SK-N-SH (cell line): ENCODE data around the gene DLX1. TPM values are rescaled to one million over a fixed set of nuclear protein-coding genes. Genes with fewer than 3 reads are reported as not detected.

Experiments
- CTCF ChIA-PET: fragments of 300-600, 350-600 bp; formaldehyde crosslinking; extraction: SDS; loops from one replicate; lab custom pipeline; 2021; lab: Yijun Ruan, JAX
- POLR2A ChIA-PET: fragments of 350-600 bp; sonication (Branson Sonifier 250); formaldehyde crosslinking; extraction: SDS; loops from one replicate; lab custom pipeline; 2020; ENCODE audit warnings: antibody characterized with exemption, inconsistent platforms; lab: Yijun Ruan, JAX
- DNase-seq: peaks from one replicate; pipeline ENCODE4 v3.0.0; 2012
- H2AFZ ChIP-seq: fragments of 200-600 bp; sonication (generic); 2 replicates; pipeline ENCODE4 v1.8.1; 2016; ENCODE audit warnings: antibody characterized with exemption, mild to moderate bottlenecking, low read depth
- H3F3A ChIP-seq: fragments of 200-600 bp; sonication (generic); replicated peaks from 2 replicates; pipeline ENCODE3; 2016; ENCODE audit warnings: antibody characterized with exemption, mild to moderate bottlenecking; ENCODE audit not compliant: insufficient read depth
- H3K27ac ChIP-seq, 2 experiments: fragments of 200-500 bp in 1 of 2; fragments of 200-600 bp in 1 of 2; sonication (Bioruptor generic) in 1 of 2; sonication (generic), shearing (Covaris generic) in 1 of 2; 2 replicates each; pipeline versions ENCODE4 v1.5.1 to v1.6.1; 2014 to 2016; ENCODE audit warnings: low read depth in 2 of 2, inconsistent platforms in 1 of 2, low read length in 1 of 2, mild to moderate bottlenecking in 1 of 2, mixed read lengths in 1 of 2
- H3K27me3 ChIP-seq: fragments of 200-600 bp; sonication (generic), shearing (Covaris generic); 2 replicates; pipeline ENCODE4 v1.6.1; 2016; ENCODE audit warnings: mixed run types; ENCODE audit not compliant: insufficient read depth
- H3K36me3 ChIP-seq, 2 experiments: fragments of 200-500 bp in 1 of 2; fragments of 200-600 bp in 1 of 2; sonication (Bioruptor generic) in 1 of 2; sonication (generic) in 1 of 2; replicated peaks in 1 of 2; 2 replicates each; pipeline versions ENCODE3 to v1.5.1; 2014 to 2016; ENCODE audit warnings: low read length in 1 of 2, mild to moderate bottlenecking in 1 of 2; ENCODE audit not compliant: insufficient read depth in 2 of 2, control insufficient read depth in 1 of 2
- H3K4me1 ChIP-seq, 2 experiments: fragments of 200-500 bp in 1 of 2; fragments of 200-600 bp in 1 of 2; sonication (Bioruptor generic) in 1 of 2; sonication (generic), shearing (Covaris generic) in 1 of 2; 2 replicates each; pipeline versions ENCODE4 v1.5.1 to v1.6.1; 2014 to 2016; ENCODE audit warnings: low read depth in 1 of 2, low read length in 1 of 2, mixed run types in 1 of 2; ENCODE audit not compliant: insufficient read depth in 2 of 2, control insufficient read depth in 1 of 2
- H3K4me2 ChIP-seq: fragments of 200-600 bp; sonication (generic), shearing (Covaris generic); 2 replicates; pipeline ENCODE4 v1.6.1; 2017; ENCODE audit warnings: mixed run types
- H3K4me3 ChIP-seq, 2 experiments: fragments of 200-500 bp in 1 of 2; fragments of 200-600 bp in 1 of 2; sonication (Bioruptor generic) in 1 of 2; sonication (generic), shearing (Covaris generic) in 1 of 2; 2 replicates each; pipeline versions ENCODE4 v1.5.1 to v1.8.1; 2014 to 2016; ENCODE audit warnings: low read depth in 2 of 2, inconsistent platforms in 1 of 2, low read length in 1 of 2, mild to moderate bottlenecking in 1 of 2, mixed read lengths in 1 of 2, moderate library complexity in 1 of 2
- H3K79me2 ChIP-seq: fragments of 200-600 bp; sonication (generic); 2 replicates; pipeline ENCODE4 v1.8.1; 2017; ENCODE audit warnings: mild to moderate bottlenecking; ENCODE audit not compliant: insufficient read depth
- H3K9ac ChIP-seq: fragments of 200-600 bp; sonication (generic); 2 replicates; pipeline ENCODE4 v1.6.1; 2017; ENCODE audit warnings: mixed run types
- H3K9me2 ChIP-seq: fragments of 200-600 bp; sonication (generic); 2 replicates; pipeline ENCODE4 v1.6.1; 2017; ENCODE audit warnings: mixed run types
- H3K9me3 ChIP-seq: fragments of 200-600 bp; sonication (generic); 2 replicates; pipeline ENCODE4 v1.6.1; 2017; ENCODE audit warnings: mixed run types, mild to moderate bottlenecking, moderate library complexity
- H4K20me1 ChIP-seq: fragments of 200-600 bp; sonication (generic); 2 replicates; pipeline ENCODE4 v1.6.1; 2017; ENCODE audit warnings: mild to moderate bottlenecking, mixed run types; ENCODE audit not compliant: insufficient read depth
- ELF1 ChIP-seq: IDR thresholded peaks from 2 replicates; pipeline ENCODE4 v1.4.0; 2012
- EP300 ChIP-seq, 2 experiments: IDR thresholded peaks; 2 replicates each; pipeline versions ENCODE4 v1.4.0 to v1.6.1; 2012; ENCODE audit warnings: borderline replicate concordance in 1 of 2, low read depth in 1 of 2, low read length in 1 of 2
- FOXM1 ChIP-seq: IDR thresholded peaks from 2 replicates; pipeline ENCODE4 v1.4.0; 2012; ENCODE audit warnings: low read depth, mild to moderate bottlenecking
- GATA2 ChIP-seq: sonication (generic); formaldehyde crosslinking; IDR thresholded peaks from 2 replicates; pipeline ENCODE4 v1.5.0; 2020; ENCODE audit warnings: mild to moderate bottlenecking, missing genetic modification reagents
- JUND ChIP-seq: IDR thresholded peaks from 2 replicates; pipeline ENCODE4 v1.4.0; 2012
- NRF1 ChIP-seq: IDR thresholded peaks from 2 replicates; pipeline ENCODE4 v1.6.1; 2012; ENCODE audit warnings: low read depth, mild to moderate bottlenecking, low read length
- POLR2AphosphoS5 ChIP-seq: IDR thresholded peaks from 2 replicates; pipeline ENCODE4 v1.6.1; 2012; ENCODE audit warnings: low read depth, low read length
- RAD21 ChIP-seq: IDR thresholded peaks from 2 replicates; pipeline ENCODE4 v1.6.1; 2012; ENCODE audit warnings: mild to moderate bottlenecking, low read length
- RCOR1 ChIP-seq: fragments of 150-350 bp; IDR thresholded peaks from 2 replicates; pipeline ENCODE4 v1.6.1; 2017; ENCODE audit warnings: antibody characterized with exemption, low read length
- SIN3A ChIP-seq: IDR thresholded peaks from 2 replicates; pipeline ENCODE4 v1.6.1; 2012; ENCODE audit warnings: low read depth, mild to moderate bottlenecking, low read length, moderate library complexity, borderline replicate concordance
- SMC3 ChIP-seq: IDR thresholded peaks from 2 replicates; pipeline ENCODE4 v1.6.1; 2012; ENCODE audit warnings: low read depth, low read length, improper control_type of control experiment
- TCF12 ChIP-seq: IDR thresholded peaks from 2 replicates; pipeline ENCODE4 v1.4.0; 2012
- TEAD4 ChIP-seq: IDR thresholded peaks from 2 replicates; pipeline ENCODE4 v1.4.0; 2012; ENCODE audit warnings: mild to moderate bottlenecking, borderline replicate concordance; ENCODE audit not compliant: insufficient read depth
- WGBS: methylation state at CpG from one replicate; pipeline ENCODE4 v1.1.6; 2017; ENCODE audit warnings: low lambda C conversion rate; 5-methylcytosine and 5-hydroxymethylcytosine counted together
- polyA plus RNA-seq, 3 experiments: library from polyadenylated mRNA; depleted of rRNA; stranded (reverse); fragments of >200 nt; gene quantifications; 2 replicates each; pipeline ENCODE4 v1.2.3, GENCODE V29; 2012
- TF ChIP-seq, protein P1 (sequence below): fragments of 150-350 bp; IDR thresholded peaks from 2 replicates; pipeline ENCODE4 v1.6.1; 2017; ENCODE audit warnings: antibody characterized with exemption, low read length, low read depth, borderline replicate concordance
- TF ChIP-seq, protein P2 (sequence below): IDR thresholded peaks from 2 replicates; pipeline ENCODE4; 2012
- TF ChIP-seq, protein P3 (sequence below): fragments of 150-350 bp; IDR thresholded peaks from 2 replicates; pipeline ENCODE4 v1.6.1; 2016; ENCODE audit warnings: mild to moderate bottlenecking, low read depth, low read length
- TF ChIP-seq, protein P4 (sequence below): IDR thresholded peaks from 2 replicates; pipeline ENCODE4 v1.4.0; 2012; ENCODE audit warnings: low read depth, borderline replicate concordance
- TF ChIP-seq, protein P5 (sequence below): fragments of 200-600 bp; sonication (generic); IDR thresholded peaks from 2 replicates; pipeline ENCODE4 v1.6.1; 2017; ENCODE audit warnings: antibody characterized with exemption, mild to moderate bottlenecking, moderate library complexity
- TF ChIP-seq, protein P6 (sequence below): IDR thresholded peaks from 2 replicates; pipeline ENCODE4 v1.4.0; 2012; ENCODE audit warnings: low read depth

Gene DLX1
- polyA plus RNA-seq, 1 of the 3 experiments (the other 2 are of a cell fraction) = 0.07 TPM

DNA sequence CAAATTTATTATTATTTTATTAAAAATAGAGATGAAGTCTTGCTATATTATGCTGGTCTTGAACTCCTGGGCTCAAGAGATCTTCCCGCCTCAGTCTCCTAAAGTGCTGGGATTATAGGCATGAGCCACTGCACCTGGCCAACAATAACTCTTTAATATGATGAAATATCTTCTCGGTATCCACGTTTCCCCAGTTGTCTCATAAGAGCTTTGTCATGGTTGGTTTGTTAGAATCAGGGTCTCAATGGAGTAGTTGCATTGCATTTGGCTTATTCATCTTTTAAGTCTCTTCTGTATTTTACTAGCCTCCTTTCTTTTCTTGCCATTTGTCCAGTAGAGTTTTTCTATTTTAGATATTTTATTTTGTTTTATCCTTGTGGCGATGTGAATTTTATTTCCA lies 50.1 kb downstream of the DLX1 start:
- WGBS = 72% methylated on average over 4 of the region's 4 CpGs
- Histone ChIP-seq H2AFZ (no peak overlapping the region), H3K4me2 (no peak overlapping the region), H4K20me1 (no peaks in the 10 kb centered on the region), H3K9ac (no peak overlapping the region), H3K36me3 (no peaks in the 10 kb centered on the region), H3K79me2 (no peaks in the 10 kb centered on the region), H3K4me1 (no peaks in the 10 kb centered on the region), H3K27me3 (no peaks in the 10 kb centered on the region), H3K9me2 (no peaks in the 10 kb centered on the region), H3F3A (peaks cover 3% of the 10 kb centered on the region), H3K9me3 (peaks cover 4% of the 10 kb centered on the region; the same call in 1 of the 2 replicates), H3K27ac (no peak overlapping the region), H3K4me3 (no peak overlapping the region)
- DNase-seq = no peak
- CTCF ChIA-PET = interaction anchor here (0.8 to 2.1 kb wide), 5 partner anchors 8 to 349 kb away, joined by 3 to 9 read pairs (median 3); no protein-coding TSS in a partner anchor
- POLR2A ChIA-PET = no interaction called here
- no peak for TF ChIP-seq JUND
- TF ChIP-seq TEAD4 = no peak
- TF ChIP-seq TCF12 = no peak
- TF ChIP-seq, protein P1, sequence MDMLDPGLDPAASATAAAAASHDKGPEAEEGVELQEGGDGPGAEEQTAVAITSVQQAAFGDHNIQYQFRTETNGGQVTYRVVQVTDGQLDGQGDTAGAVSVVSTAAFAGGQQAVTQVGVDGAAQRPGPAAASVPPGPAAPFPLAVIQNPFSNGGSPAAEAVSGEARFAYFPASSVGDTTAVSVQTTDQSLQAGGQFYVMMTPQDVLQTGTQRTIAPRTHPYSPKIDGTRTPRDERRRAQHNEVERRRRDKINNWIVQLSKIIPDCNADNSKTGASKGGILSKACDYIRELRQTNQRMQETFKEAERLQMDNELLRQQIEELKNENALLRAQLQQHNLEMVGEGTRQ = no peak
- TF ChIP-seq POLR2AphosphoS5 = no peak
- no peak for TF ChIP-seq EP300 (IDR thresholded peaks at IDR 0.05; ENCODE audit: borderline replicate concordance in 1 of 2, low read depth in 1 of 2, low read length in 1 of 2)
- TF ChIP-seq SIN3A = no peak
- TF ChIP-seq, protein P2, sequence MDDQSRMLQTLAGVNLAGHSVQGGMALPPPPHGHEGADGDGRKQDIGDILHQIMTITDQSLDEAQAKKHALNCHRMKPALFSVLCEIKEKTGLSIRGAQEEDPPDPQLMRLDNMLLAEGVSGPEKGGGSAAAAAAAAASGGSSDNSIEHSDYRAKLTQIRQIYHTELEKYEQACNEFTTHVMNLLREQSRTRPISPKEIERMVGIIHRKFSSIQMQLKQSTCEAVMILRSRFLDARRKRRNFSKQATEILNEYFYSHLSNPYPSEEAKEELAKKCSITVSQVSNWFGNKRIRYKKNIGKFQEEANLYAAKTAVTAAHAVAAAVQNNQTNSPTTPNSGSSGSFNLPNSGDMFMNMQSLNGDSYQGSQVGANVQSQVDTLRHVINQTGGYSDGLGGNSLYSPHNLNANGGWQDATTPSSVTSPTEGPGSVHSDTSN = no peak
- no peak for TF ChIP-seq NRF1
- no peak for TF ChIP-seq ELF1
- TF ChIP-seq, protein P3, sequence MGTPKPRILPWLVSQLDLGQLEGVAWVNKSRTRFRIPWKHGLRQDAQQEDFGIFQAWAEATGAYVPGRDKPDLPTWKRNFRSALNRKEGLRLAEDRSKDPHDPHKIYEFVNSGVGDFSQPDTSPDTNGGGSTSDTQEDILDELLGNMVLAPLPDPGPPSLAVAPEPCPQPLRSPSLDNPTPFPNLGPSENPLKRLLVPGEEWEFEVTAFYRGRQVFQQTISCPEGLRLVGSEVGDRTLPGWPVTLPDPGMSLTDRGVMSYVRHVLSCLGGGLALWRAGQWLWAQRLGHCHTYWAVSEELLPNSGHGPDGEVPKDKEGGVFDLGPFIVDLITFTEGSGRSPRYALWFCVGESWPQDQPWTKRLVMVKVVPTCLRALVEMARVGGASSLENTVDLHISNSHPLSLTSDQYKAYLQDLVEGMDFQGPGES = no peak
- TF ChIP-seq, protein P4, sequence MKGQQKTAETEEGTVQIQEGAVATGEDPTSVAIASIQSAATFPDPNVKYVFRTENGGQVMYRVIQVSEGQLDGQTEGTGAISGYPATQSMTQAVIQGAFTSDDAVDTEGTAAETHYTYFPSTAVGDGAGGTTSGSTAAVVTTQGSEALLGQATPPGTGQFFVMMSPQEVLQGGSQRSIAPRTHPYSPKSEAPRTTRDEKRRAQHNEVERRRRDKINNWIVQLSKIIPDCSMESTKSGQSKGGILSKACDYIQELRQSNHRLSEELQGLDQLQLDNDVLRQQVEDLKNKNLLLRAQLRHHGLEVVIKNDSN = no peak
- TF ChIP-seq, protein P5, sequence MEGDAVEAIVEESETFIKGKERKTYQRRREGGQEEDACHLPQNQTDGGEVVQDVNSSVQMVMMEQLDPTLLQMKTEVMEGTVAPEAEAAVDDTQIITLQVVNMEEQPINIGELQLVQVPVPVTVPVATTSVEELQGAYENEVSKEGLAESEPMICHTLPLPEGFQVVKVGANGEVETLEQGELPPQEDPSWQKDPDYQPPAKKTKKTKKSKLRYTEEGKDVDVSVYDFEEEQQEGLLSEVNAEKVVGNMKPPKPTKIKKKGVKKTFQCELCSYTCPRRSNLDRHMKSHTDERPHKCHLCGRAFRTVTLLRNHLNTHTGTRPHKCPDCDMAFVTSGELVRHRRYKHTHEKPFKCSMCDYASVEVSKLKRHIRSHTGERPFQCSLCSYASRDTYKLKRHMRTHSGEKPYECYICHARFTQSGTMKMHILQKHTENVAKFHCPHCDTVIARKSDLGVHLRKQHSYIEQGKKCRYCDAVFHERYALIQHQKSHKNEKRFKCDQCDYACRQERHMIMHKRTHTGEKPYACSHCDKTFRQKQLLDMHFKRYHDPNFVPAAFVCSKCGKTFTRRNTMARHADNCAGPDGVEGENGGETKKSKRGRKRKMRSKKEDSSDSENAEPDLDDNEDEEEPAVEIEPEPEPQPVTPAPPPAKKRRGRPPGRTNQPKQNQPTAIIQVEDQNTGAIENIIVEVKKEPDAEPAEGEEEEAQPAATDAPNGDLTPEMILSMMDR = no peak
- no peak for TF ChIP-seq RCOR1
- no peak for TF ChIP-seq GATA2 (CRISPR knock-in tag)
- no peak for TF ChIP-seq FOXM1
- TF ChIP-seq, protein P6, sequence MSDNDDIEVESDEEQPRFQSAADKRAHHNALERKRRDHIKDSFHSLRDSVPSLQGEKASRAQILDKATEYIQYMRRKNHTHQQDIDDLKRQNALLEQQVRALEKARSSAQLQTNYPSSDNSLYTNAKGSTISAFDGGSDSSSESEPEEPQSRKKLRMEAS = no peak
- no peak for TF ChIP-seq SMC3
- no peak for TF ChIP-seq RAD21
